SHP77 treated with DMSO at 0.1 percent for 48 hours (cell line): ENCODE measurements around the gene GRIA1.

Experiments used
- DNase-seq: peaks from one replicate; lab custom pipeline; 2025; lab: John Stamatoyannopoulos, UW

GRIA1 gene

DNA sequence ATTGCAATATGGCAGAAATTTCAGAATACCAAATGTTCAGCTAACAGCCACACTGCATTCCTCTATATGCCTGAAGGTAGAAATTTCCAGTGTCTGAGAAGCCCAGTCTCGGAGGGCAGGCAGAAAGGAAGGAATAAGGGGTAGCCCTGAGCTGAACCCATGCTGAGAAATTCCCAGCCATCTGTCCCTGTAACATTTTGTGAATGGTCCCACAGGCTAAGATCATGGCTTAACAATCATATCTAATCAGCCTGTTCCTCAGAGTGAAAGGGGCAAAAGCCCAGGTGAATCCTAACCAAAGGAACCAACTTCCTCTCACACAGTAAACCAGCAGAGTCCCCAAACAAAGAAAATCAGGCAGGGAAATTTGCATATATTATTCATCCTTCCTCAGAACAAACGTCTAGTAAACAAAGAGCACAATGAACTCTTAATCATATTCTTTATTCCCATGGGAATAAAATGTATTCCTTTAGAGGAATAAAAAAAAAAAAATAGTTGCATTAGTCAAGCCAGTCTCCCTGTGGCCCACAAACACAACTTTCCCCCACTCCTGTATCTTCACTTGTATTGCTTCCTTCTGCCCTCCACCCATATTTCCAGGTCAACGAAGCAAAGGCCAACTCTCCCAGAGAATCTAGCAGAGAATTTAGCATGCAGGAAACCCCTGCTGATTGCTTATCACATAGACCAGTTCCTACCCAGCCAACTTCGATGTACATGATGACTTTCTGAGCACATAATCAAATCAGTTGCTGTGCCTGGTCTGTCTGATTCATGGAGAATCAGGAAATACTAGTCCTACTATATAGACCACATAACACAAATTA lies 290.6 kb downstream of the GRIA1 start:
- no peak for DNase-seq

DNA sequence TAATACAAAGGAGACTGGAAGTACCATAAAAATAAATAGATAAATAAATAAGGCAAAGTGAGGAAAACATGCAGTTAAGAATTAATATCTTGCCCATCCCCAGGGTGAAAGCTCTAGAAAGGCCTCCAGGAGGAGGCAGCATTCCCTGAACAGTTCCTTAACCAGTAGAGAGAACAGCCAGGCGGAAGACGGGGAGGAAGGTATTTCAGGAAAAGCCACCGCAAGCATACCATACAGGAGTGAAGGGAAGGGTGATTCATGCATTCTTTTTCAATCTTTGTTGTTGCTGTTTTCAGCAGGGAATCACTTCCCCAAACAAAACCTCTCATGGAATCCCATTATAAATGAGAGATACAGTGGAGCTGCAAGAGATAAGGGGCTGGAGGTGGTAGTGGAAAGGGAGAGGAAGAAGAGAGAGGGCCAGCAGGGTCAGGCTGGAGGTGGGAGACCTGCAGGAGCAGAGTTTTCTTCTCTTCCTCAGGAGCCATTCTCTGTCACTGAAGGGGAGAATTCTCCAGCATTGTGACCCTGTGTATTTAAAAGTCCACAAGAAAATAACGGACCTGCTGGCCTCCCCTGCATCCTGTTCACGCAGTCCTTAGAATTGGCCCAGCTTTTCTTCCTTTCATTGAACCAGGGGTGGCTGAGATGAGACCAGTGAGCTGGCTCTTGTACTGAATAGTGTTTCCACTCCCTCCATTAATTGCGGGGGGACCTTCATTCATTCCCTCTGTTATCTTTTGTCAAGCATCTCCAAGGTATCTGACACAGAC lies 292.3 kb downstream of the GRIA1 start:
- DNase-seq, result no peak

- DNase-seq, result no peak
These were observed 292.8 kb downstream of the GRIA1 start for GRCh38 chr5:153783362-153783658.

- DNase-seq, result no peak
These were observed 293.8 kb downstream of the GRIA1 start for GRCh38 chr5:153784277-153784676.

DNA sequence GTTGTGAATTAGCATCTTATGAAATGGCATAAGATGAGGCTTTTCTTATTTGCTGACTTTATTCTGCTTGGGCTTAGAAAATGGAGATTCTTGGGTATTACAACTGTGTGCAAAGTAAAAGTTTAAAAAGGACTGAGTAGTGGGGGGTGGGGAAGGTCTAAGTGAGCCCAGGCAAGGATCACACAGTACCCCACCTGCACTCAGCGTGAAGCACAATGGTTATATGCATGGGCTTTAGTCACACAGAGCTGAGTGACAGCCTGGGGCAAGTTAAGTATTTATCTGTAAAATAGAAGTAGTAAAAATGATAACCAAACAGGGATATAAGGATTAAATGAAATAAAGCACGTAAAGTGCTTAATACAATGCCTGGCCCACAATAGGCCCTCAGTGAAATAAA lies 300.9 kb downstream of the GRIA1 start:
- DNase-seq, result no peak

DNA sequence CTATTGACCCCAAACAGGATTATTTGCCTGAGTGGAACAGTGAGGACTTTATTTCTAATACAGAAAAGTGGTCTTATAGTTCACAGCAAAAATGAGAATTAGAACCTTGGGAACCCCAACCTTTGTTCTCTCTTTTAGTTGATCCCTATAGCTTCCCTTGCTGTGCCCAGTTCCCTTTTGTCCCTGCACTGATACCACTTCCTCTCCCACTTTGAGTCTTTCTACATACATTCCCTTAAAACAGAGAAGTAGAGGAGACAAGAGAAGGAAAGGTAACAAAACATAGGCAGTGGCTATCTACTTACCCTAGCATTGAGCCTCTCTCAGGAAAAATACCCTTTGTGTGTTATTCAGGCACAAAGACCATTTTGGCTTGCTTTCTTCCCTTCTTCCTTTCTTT lies 301.8 kb downstream of the GRIA1 start:
- DNase-seq, result no peak

DNA sequence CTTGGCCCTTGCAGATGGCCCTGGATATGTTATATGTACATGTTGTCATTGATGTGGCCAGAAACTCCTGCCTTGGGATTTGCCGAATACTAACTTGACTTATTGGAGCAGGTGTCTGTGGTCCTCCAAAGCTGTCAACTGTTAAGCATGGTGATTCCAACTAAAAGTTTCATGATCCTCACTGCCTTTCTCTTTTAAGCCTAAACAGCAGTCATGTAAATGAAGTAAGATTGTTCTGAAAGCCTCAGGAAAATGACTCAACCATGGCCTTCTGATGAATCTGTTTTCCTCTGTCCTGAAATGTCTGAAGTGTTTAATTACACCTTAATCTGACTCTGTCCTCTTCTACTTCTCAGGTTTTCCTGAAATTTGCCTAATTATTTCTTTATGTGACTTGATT lies 303.2 kb downstream of the GRIA1 start:
- DNase-seq, result no peak

GRCh38 chr5:153794327-153794726 lies 303.9 kb downstream of the GRIA1 start:
- DNase-seq, result no peak

GRCh38 chr5:153796527-153796926 lies 306.1 kb downstream of the GRIA1 start:
- no peak for DNase-seq

GRCh38 chr5:153797484-153797883 lies 307.0 kb downstream of the GRIA1 start:
- DNase-seq, result no peak

DNA sequence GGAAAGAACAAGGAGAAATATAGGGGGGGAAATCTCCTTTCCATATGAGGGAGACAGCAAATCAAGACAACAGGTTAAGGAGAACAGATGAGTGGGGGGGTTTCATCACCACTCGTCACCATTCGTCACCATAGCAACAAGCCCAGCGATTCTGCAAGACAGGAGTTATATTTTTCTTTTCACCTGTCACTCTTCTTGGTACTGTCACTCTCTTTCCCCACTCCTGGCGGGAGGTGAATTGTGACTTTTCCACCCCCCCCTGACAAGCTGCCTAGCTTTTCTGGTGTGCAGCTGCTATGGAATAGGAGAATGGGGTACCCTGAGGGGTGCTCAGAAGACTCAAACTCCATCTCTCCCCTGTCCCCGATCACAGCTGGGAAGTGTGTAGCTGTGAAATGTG lies 308.4 kb downstream of the GRIA1 start:
- DNase-seq, result no peak

DNA sequence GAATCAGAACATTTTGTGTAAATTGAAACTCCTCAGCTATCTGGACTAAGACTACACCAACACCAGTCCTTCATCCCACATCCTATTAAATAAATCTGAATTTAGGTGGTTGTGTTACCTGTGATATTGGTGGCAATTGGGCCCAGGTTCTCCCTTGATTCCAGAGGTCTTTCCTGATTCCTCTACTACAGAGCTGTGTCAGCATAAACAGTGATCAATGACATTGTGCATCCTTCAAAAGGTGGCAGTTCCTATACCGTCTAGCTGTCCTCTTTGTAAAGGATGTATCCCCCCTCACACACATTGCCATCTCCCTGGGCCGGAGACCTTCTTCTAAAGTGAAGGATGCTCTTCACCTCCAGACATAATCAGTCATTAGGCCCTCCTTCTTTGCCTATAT lies 309.0 kb downstream of the GRIA1 start:
- no peak for DNase-seq

GRCh38 chr5:153802050-153802821 lies 311.8 kb downstream of the GRIA1 start:
- no peak for DNase-seq

DNA sequence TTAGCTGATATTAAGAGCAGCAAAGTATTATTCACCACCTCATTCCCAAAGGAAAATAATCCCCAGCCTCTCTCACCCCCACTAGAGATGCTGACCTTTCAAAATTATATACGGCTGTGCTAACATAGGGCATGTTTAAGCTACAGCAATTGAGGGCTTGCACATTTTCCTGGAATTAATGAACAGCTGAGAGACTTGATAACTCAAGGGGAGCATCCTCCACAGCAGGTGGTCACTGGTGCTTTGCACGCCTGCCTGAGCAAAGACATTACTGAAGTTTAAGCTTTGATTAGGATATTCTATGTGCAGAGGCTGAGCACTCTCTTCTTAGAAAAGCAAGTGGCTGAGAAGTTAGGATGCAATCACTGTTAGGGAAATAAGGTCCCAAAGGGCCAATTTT lies 317.3 kb downstream of the GRIA1 start:
- DNase-seq, result no peak

DNA sequence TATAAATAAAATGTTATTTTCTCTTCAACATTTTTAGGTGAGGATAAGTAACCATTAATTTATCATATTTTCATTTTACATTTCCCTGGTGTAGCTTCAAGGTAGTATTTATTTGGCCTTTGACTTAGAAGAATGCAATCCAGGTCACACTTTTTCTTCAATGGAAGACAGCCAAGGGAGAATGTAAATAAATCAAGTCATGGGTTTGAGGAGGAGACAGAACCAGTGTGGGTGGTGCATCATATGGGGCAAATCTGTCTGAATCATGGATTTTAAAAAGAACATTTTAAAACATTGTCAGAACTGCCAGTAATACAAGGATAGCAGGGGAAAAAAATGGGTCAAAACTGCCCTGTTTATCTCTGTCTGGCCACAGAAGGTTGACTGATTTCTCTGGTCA lies 318.7 kb downstream of the GRIA1 start:
- DNase-seq, result no peak

GRCh38 chr5:153813901-153814300 lies 323.4 kb downstream of the GRIA1 start:
- DNase-seq, result no peak

GRCh38 chr5:153816870-153817269 lies 326.4 kb downstream of the GRIA1 start:
- DNase-seq, result no peak

DNA sequence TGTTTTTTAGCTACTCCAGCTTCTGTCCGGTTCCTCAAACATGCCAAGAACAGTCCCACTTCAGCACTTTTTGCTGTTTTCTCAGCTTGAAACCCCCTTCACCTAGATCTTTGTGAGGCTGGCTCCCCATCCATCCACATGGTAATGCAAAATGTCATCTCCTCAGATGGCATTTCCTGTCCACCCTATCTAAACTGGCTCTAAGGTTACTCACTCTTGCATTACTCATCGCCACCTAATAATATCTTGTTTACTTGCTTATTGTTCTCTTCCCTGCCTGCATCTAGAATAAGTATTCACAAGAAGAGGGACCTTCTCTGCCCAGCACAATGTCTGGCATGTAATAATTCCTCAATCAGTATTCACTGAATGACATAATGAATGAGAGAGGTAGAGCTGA lies 328.2 kb downstream of the GRIA1 start:
- DNase-seq, result no peak

- no peak for DNase-seq
These were observed 332.6 kb downstream of the GRIA1 start for GRCh38 chr5:153823036-153823435.

- no peak for DNase-seq
These were observed 334.4 kb downstream of the GRIA1 start for GRCh38 chr5:153824909-153825308.

DNA sequence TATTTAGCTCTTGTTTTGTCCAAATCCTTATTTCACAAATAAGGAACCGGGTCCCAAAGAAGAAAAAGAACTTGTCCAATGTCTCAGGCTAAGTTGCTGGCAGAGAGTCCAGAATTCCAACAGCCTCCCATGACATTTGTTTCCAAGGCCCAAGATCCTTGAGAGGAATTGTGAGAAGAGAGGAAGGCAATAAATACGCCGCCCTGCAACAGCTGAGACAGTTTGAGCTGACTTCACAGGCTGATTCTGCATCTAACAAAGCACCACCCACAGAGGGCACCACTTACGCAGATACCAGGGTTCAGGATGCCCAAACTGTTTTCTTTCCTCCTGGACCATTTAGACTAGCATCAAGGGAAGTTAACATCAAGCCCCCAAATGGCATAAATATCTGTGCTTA lies 336.9 kb downstream of the GRIA1 start:
- DNase-seq, result no peak

GRCh38 chr5:153829510-153830065 lies 339.1 kb downstream of the GRIA1 start:
- DNase-seq, result no peak

GRCh38 chr5:153831973-153832372 lies 341.5 kb downstream of the GRIA1 start:
- DNase-seq, result no peak
